Gastroesophageal sphincter (tissue), 3 donors: Measurements from ENCODE around the gene JOSD2.

Source experiments
- POLR2AphosphoS5 ChIP-seq: sonication (generic); formaldehyde crosslinking; IDR thresholded peaks from one replicate; pipeline ENCODE4 v1.6.1; 2017; ENCODE audit warnings: antibody characterized with exemption
- TF ChIP-seq, protein P1 (sequence below), 4 experiments: fragments of 200-600 bp in 2 of 4; fragments of 450-650 bp in 2 of 4; sonication (generic) in 1 of 4; IDR thresholded peaks; one replicate each; pipeline ENCODE4 v1.5.1; 2017 to 2019; ENCODE audit warnings: antibody characterized with exemption in 4 of 4, mild to moderate bottlenecking in 2 of 4, moderate library complexity in 2 of 4

DNA sequence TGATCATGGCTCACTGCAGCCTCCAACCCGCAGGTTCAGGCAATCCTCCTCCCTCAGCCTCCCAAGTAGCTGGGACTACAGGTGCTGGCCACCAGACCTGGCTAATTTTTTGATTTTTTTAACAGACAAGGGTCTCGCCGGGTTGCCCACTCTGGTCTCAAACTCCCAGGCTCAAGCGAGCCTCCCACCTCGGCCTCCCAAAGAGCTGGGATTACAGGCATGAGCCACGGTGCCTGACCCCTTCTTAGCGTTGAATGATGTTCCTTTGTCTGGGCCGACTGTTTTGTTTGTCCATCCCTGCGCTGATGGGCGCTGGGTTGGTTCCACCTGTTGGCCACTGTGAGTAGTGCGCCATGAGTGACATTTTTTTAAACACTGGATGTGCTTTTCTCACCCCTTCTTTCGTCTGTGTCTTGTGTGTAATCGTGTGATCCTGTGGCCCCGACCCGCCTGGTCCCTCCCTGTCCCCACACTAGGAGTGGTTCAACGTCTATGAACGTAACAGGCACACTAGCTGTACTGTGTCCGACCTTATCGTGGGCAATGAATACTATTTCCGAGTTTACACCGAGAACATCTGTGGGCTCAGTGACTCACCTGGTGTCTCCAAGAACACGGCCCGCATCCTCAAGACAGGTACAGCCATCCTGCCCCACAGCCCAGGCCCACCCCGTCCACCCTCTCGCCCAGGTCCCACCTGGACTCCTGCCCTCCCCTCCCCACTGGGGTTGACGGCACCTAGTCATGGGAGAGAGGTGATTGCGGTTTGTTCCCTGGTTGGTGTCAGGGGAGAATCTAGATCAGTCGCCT lies 49.7 kb downstream of the JOSD2 start:
- TF ChIP-seq, protein P1, sequence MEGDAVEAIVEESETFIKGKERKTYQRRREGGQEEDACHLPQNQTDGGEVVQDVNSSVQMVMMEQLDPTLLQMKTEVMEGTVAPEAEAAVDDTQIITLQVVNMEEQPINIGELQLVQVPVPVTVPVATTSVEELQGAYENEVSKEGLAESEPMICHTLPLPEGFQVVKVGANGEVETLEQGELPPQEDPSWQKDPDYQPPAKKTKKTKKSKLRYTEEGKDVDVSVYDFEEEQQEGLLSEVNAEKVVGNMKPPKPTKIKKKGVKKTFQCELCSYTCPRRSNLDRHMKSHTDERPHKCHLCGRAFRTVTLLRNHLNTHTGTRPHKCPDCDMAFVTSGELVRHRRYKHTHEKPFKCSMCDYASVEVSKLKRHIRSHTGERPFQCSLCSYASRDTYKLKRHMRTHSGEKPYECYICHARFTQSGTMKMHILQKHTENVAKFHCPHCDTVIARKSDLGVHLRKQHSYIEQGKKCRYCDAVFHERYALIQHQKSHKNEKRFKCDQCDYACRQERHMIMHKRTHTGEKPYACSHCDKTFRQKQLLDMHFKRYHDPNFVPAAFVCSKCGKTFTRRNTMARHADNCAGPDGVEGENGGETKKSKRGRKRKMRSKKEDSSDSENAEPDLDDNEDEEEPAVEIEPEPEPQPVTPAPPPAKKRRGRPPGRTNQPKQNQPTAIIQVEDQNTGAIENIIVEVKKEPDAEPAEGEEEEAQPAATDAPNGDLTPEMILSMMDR (IDR thresholded peaks at IDR 0.05): peak in 3 of 4 experiments; percentile 61 to 84 (median 79)
- no peak for TF ChIP-seq POLR2AphosphoS5
